Measurements from ENCODE around the gene ERF. TPM values are rescaled to one million over a fixed set of nuclear protein-coding genes. Genes with fewer than 3 reads are reported as not detected.

Gene ERF
- total RNA-seq, 1 donor from 2014 or later: 111 TPM

DNA sequence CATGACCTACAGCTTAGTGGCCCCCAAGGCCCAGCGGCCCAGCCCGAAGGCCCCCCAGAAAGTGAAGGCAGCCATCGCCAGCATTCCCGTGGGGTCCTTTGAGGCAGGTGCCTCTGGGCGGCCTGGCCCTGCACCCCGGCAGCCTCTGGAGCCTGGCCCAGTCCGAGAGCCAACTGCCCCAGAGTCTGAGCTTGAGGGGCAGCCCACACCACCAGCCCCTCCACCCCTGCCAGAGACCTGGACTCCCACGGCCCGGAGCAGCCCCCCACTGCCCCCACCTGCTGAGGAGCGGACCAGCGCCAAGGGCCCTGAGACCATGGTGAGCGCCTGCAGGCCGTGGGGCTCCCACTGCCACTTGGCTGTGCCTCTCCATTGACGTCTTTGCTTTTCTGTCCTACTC is 38.0 kb upstream of the ERF start:
- H3K27me3 Mint-ChIP-seq: no peaks in the 10 kb centered on the region
- H3K4me3 Mint-ChIP-seq (ENCODE audit: low read depth): no peak overlapping the region
- TF ChIP-seq CTCF (IDR thresholded peaks at IDR 0.05; ENCODE audit: unreplicated experiment): no peak

GRCh38 chr19:42292042-42292960 is 37.4 kb upstream of the ERF start:
- Mint-ChIP-seq H3K9me3 (ENCODE audit: low read depth) (no peaks in the 10 kb centered on the region), H3K36me3 (ENCODE audit: insufficient read depth) (peaks cover 16% of the 10 kb centered on the region), H3K27ac (peak overlapping the region; percentile 42), H3K4me1 (ENCODE audit: low read depth) (no peaks in the 10 kb centered on the region), H3K27me3 (no peaks in the 10 kb centered on the region), H3K4me3 (ENCODE audit: low read depth) (no peak overlapping the region)
- no peak for TF ChIP-seq CTCF (IDR thresholded peaks at IDR 0.05; ENCODE audit: unreplicated experiment)
- DNase-seq (ENCODE audit: low spot score, unreplicated experiment): no peak

More for the DNA sequence above, 38.0 kb upstream of the ERF start:
- no peak for DNase-seq (ENCODE audit: low spot score, unreplicated experiment)
- Mint-ChIP-seq H3K36me3 (ENCODE audit: insufficient read depth) (peaks cover 16% of the 10 kb centered on the region), H3K9me3 (ENCODE audit: low read depth) (no peaks in the 10 kb centered on the region), H3K4me1 (ENCODE audit: low read depth) (no peaks in the 10 kb centered on the region), H3K27ac (peak overlapping the region; percentile 93)

GRCh38 chr19:42291435-42291810 is 36.5 kb upstream of the ERF start:
- Mint-ChIP-seq H3K4me3 (ENCODE audit: low read depth) (no peak overlapping the region), H3K27ac (peak overlapping the region; percentile 42), H3K27me3 (no peaks in the 10 kb centered on the region), H3K9me3 (ENCODE audit: low read depth) (no peaks in the 10 kb centered on the region), H3K4me1 (ENCODE audit: low read depth) (no peaks in the 10 kb centered on the region), H3K36me3 (ENCODE audit: insufficient read depth) (peaks cover 14% of the 10 kb centered on the region)
- no peak for DNase-seq (ENCODE audit: low spot score, unreplicated experiment)
- no peak for TF ChIP-seq CTCF (IDR thresholded peaks at IDR 0.05; ENCODE audit: unreplicated experiment)

DNA sequence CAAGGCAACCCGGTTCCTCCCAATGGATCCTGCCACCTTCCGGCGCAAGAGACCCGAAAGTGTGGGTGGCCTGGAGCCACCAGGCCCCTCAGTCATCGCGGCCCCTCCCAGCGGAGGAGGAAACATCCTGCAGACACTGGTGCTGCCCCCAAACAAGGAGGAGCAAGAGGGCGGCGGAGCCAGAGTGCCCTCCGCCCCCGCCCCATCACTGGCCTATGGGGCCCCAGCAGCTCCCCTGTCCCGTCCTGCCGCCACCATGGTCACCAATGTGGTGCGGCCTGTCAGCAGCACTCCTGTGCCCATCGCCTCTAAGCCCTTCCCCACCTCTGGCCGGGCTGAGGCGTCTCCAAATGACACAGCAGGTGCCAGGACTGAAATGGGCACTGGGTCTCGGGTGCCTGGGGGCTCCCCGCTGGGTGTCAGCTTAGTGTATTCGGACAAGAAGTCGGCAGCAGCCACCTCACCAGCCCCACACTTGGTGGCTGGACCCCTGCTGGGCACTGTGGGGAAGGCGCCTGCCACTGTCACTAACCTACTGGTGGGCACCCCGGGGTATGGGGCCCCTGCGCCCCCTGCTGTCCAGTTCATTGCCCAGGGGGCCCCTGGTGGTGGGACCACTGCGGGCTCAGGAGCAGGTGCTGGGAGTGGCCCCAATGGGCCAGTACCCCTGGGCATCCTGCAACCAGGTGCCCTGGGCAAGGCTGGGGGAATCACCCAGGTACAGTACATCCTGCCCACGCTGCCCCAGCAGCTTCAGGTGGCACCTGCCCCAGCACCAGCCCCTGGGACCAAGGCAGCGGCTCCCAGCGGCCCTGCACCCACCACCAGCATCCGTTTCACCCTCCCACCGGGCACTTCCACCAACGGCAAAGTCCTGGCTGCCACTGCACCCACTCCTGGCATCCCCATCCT is 35.9 kb upstream of the ERF start:
- Mint-ChIP-seq H3K27me3 (no peaks in the 10 kb centered on the region), H3K9me3 (ENCODE audit: low read depth) (no peaks in the 10 kb centered on the region), H3K4me1 (ENCODE audit: low read depth) (peaks cover 6% of the 10 kb centered on the region), H3K36me3 (ENCODE audit: insufficient read depth) (peaks cover 12% of the 10 kb centered on the region), H3K4me3 (ENCODE audit: low read depth) (no peak overlapping the region), H3K27ac (no peak overlapping the region)
- peak; percentile 65 for TF ChIP-seq CTCF (IDR thresholded peaks at IDR 0.05; ENCODE audit: unreplicated experiment)
- DNase-seq (ENCODE audit: low spot score, unreplicated experiment): peak; percentile 50

DNA sequence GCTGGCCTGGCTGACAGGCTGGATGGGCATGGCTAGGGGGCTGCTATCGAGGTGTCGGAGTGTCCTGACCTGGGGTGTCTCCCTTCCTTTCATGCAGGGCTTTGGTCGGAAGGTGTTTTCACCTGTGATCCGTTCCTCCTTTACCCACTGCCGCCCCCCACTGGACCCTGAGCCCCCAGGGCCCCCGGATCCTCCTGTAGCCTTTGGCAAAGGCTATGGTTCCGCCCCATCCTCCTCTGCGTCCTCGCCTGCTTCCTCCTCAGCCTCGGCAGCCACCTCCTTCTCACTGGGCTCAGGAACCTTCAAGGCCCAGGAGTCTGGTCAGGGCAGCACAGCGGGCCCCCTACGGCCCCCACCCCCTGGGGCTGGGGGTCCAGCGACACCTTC is 35.2 kb upstream of the ERF start:
- DNase-seq (ENCODE audit: low spot score, unreplicated experiment): no peak
- Mint-ChIP-seq H3K36me3 (ENCODE audit: insufficient read depth) (peaks cover 12% of the 10 kb centered on the region), H3K27ac (no peak overlapping the region)

More for the DNA sequence above, 35.2 kb upstream of the ERF start:
- no peak overlapping the region for H3K4me3 Mint-ChIP-seq (ENCODE audit: low read depth)
- peaks cover 9% of the 10 kb centered on the region for H3K4me1 Mint-ChIP-seq (ENCODE audit: low read depth)
- no peaks in the 10 kb centered on the region for H3K27me3 Mint-ChIP-seq
- no peaks in the 10 kb centered on the region for H3K9me3 Mint-ChIP-seq (ENCODE audit: low read depth)
- TF ChIP-seq CTCF (IDR thresholded peaks at IDR 0.05; ENCODE audit: unreplicated experiment): no peak
